K562 (cell line): Measurements from ENCODE around the gene DNAAF1. TPM values are rescaled to one million over a fixed set of nuclear protein-coding genes. Genes with fewer than 3 reads are reported as not detected.

Experiments used
- ATAC-seq: fragments of 200-7000 bp; cut with Tn5 transposase; 3 replicates; pipeline ENCODE4 v1.9.1; 2020; ENCODE audit warnings: moderate library complexity
- BruUV-seq: library from RNA; stranded (reverse); fragments of 400-500 nt; replicated peaks from 2 replicates; lab custom pipeline; 2021; lab: Mats Ljungman, UMichigan
- CTCF ChIA-PET: fragments of 300-600 bp; formaldehyde crosslinking; extraction: SDS; loops from one replicate; lab custom pipeline; 2021; ENCODE audit warnings: low intra/inter-chr PET ratio; lab: Yijun Ruan, JAX
- POLR2A ChIA-PET: fragments of 300-600, 350-650 bp; sonication (Branson Sonifier 250); formaldehyde crosslinking; extraction: SDS; loops from one replicate; lab custom pipeline; 2021; ENCODE audit warnings: antibody characterized with exemption, inconsistent platforms; lab: Yijun Ruan, JAX
- DNase-seq, 4 experiments: peaks; one replicate each; pipeline versions ENCODE4 v3.0.0 to v3.0.0-alpha.2; 2011 to 2018; ENCODE audit warnings: low spot score in 3 of 4, mixed read lengths in 3 of 4; ENCODE audit errors: extremely low read depth in 1 of 4
- FAIRE-seq: peaks from 2 replicates; lab custom pipeline; 2011; peaks lifted over from hg19 to GRCh38; lab: Jason Lieb, UNC
- H2AFZ ChIP-seq: 2 replicates; pipeline ENCODE4 v1.6.0; 2011; ENCODE audit warnings: low read depth, low read length, control low read depth, inconsistent platforms
- H3K27ac ChIP-seq: fragments of 200-600 bp; 3 replicates; pipeline ENCODE4 v1.8.0; 2011; ENCODE audit warnings: low read depth, mild to moderate bottlenecking, control low read depth, inconsistent platforms, low read length, moderate library complexity, mixed read lengths; ENCODE audit errors: extremely low read depth
- H3K27me3 ChIP-seq, 2 experiments: fragments of 300-600 bp in 1 of 2; 2 replicates in 1 of 2; 3 replicates in 1 of 2; pipeline versions ENCODE4 v1.6.0 to v1.8.0; 2011; ENCODE audit warnings: inconsistent platforms in 2 of 2, low read length in 2 of 2, mild to moderate bottlenecking in 1 of 2, mixed read lengths in 1 of 2, moderate library complexity in 1 of 2; ENCODE audit not compliant: control insufficient read depth in 2 of 2, insufficient read depth in 2 of 2
- H3K36me3 ChIP-seq: fragments of 300-600 bp; 3 replicates; pipeline ENCODE4 v1.8.0; 2011; ENCODE audit warnings: mild to moderate bottlenecking, low read length, inconsistent platforms; ENCODE audit not compliant: control insufficient read depth, insufficient read depth
- H3K4me1 ChIP-seq, 2 experiments: fragments of 200-600 bp in 1 of 2; replicated peaks in 1 of 2; 2 replicates in 1 of 2; 3 replicates in 1 of 2; pipeline versions ENCODE4 v1.5.1 to v1.8.0; 2011; ENCODE audit warnings: inconsistent platforms in 2 of 2, low read length in 2 of 2, mild to moderate bottlenecking in 1 of 2, mixed read lengths in 1 of 2, moderate library complexity in 1 of 2; ENCODE audit not compliant: control insufficient read depth in 2 of 2, insufficient read depth in 2 of 2
- H3K4me2 ChIP-seq: 2 replicates; pipeline ENCODE4 v1.6.1; 2011; ENCODE audit warnings: low read length, control low read depth, inconsistent platforms, mixed read lengths; ENCODE audit not compliant: insufficient read depth
- H3K4me3 ChIP-seq: fragments of 200-600 bp; sonication (generic), shearing (Covaris generic); 2 replicates; pipeline ENCODE4 v1.5.1; 2016; ENCODE audit warnings: control low read depth, inconsistent platforms
- H3K79me2 ChIP-seq: fragments of 200-600 bp; 3 replicates; pipeline ENCODE4 v1.8.0; 2011; ENCODE audit warnings: low read length, inconsistent platforms; ENCODE audit not compliant: control insufficient read depth, insufficient read depth
- H3K9ac ChIP-seq, 2 experiments: 2 replicates each; pipeline versions ENCODE4 v1.6.0 to v1.6.1; 2011; ENCODE audit warnings: low read depth in 2 of 2, low read length in 2 of 2, control low read depth in 1 of 2, inconsistent platforms in 1 of 2, mild to moderate bottlenecking in 1 of 2, mixed read lengths in 1 of 2; ENCODE audit not compliant: insufficient read depth in 1 of 2
- H3K9me1 ChIP-seq: one replicate; pipeline ENCODE4 v1.6.0; 2011; ENCODE audit warnings: inconsistent platforms, mild to moderate bottlenecking, low read length, moderate library complexity; ENCODE audit not compliant: control insufficient read depth, insufficient read depth
- H3K9me3 ChIP-seq: replicated peaks from 2 replicates; pipeline ENCODE4 v1.5.1; 2011; ENCODE audit warnings: low read depth, low read length, inconsistent platforms; ENCODE audit not compliant: control insufficient read depth, insufficient read depth
- H4K20me1 ChIP-seq: replicated peaks from 2 replicates; pipeline ENCODE4 v1.6.1; 2011; ENCODE audit warnings: low read length, inconsistent platforms, mixed read lengths; ENCODE audit not compliant: control insufficient read depth, insufficient read depth
- ASH1L ChIP-seq: fragments of 450-650 bp; IDR thresholded peaks from 2 replicates; pipeline ENCODE4 v1.6.1; 2018; ENCODE audit warnings: borderline replicate concordance, mild to moderate bottlenecking, low read depth; ENCODE audit not compliant: partially characterized antibody
- ATF1 ChIP-seq, 2 experiments: fragments of 450-650 bp in 1 of 2; IDR thresholded peaks; 2 replicates each; pipeline ENCODE4 v1.6.1; 2016; ENCODE audit warnings: missing compliant biosample characterization in 1 of 2, missing genetic modification characterization in 1 of 2
- CBX8 ChIP-seq: fragments of 200-600 bp; sonication (generic); IDR thresholded peaks from 2 replicates; pipeline ENCODE4 v1.6.1; 2012; ENCODE audit warnings: borderline replicate concordance, mixed run types, low read depth, mild to moderate bottlenecking, moderate library complexity, mixed read lengths, low read length, control low read depth, inconsistent platforms; ENCODE audit not compliant: poor library complexity, severe bottlenecking; ENCODE audit errors: extremely low read depth
- JUN ChIP-seq, 2 experiments: sonication (generic) in 1 of 2; formaldehyde crosslinking in 1 of 2; IDR thresholded peaks; 2 replicates each; pipeline versions ENCODE4 v1.6.1 to v1.8.0; 2012 to 2022; ENCODE audit warnings: borderline replicate concordance in 2 of 2, mild to moderate bottlenecking in 2 of 2, improper control_type of control experiment in 1 of 2, low read depth in 1 of 2, low read length in 1 of 2, missing genetic modification reagents in 1 of 2
- KLF6 ChIP-seq: fragments of 250-450 bp; sonication (Bioruptor Pico); IDR thresholded peaks from 2 replicates; pipeline ENCODE4 v1.4.0; 2020; ENCODE audit warnings: mild to moderate bottlenecking, moderate library complexity, borderline replicate concordance
- MXI1 ChIP-seq: IDR thresholded peaks from 2 replicates; pipeline ENCODE4 v1.6.1; 2011; ENCODE audit warnings: low read depth, mild to moderate bottlenecking, improper control_type of control experiment, low read length
- PCBP2 ChIP-seq: fragments of 200-400 bp; formaldehyde crosslinking; IDR thresholded peaks from 2 replicates; pipeline ENCODE4 v1.6.1; 2018; ENCODE audit warnings: low read length, low read depth, mild to moderate bottlenecking, moderate library complexity; ENCODE audit not compliant: poor library complexity, severe bottlenecking
- PTBP1 ChIP-seq: fragments of 200-400 bp; formaldehyde crosslinking; IDR thresholded peaks from 2 replicates; pipeline ENCODE4 v1.6.1; 2017; ENCODE audit warnings: low read depth, low read length
- SNIP1 ChIP-seq: fragments of 450-650 bp; IDR thresholded peaks from 2 replicates; pipeline ENCODE4 v1.7.1; 2017; ENCODE audit warnings: low read depth, mild to moderate bottlenecking
- SREBF1 ChIP-seq: fragments of 150-350 bp; IDR thresholded peaks from 2 replicates; pipeline ENCODE4 v1.6.1; 2014; ENCODE audit warnings: antibody characterized with exemption, low read depth, low read length, borderline replicate concordance
- TAF15 ChIP-seq: fragments of 200-400 bp; formaldehyde crosslinking; IDR thresholded peaks from 2 replicates; pipeline ENCODE4 v1.6.1; 2017; ENCODE audit warnings: mild to moderate bottlenecking, low read depth, low read length, moderate library complexity
- TAF9B ChIP-seq: fragments of 450-650 bp; IDR thresholded peaks from 2 replicates; pipeline ENCODE4 v1.6.1; 2018; ENCODE audit warnings: mild to moderate bottlenecking; ENCODE audit not compliant: partially characterized antibody
- ZNF140 ChIP-seq: fragments of 250-450 bp; sonication (Bioruptor Pico); IDR thresholded peaks from 2 replicates; pipeline ENCODE4 v1.8.0; 2021; ENCODE audit warnings: moderate library complexity, mild to moderate bottlenecking, inconsistent platforms
- ZNF668 ChIP-seq: fragments of 250-450 bp; sonication (Bioruptor Pico); IDR thresholded peaks from 2 replicates; pipeline ENCODE4 v1.8.0; 2022; ENCODE audit warnings: mild to moderate bottlenecking, inconsistent platforms
- ZNF75A ChIP-seq: fragments of 450-650 bp; formaldehyde crosslinking; IDR thresholded peaks from 2 replicates; pipeline ENCODE4 v1.4.0; 2020; ENCODE audit warnings: mild to moderate bottlenecking
- WGBS: fragments of 100-300 bp; shearing (Covaris generic); methylation state at CpG from one replicate; pipeline ENCODE4 v1.1.6; 2016; ENCODE audit warnings: low coverage, mixed read lengths; ENCODE audit not compliant: insufficient coverage; ENCODE audit errors: missing lambda C conversion rate; 5-methylcytosine and 5-hydroxymethylcytosine counted together
- in situ Hi-C: fragments of 300-500 bp; cut with MboI; formaldehyde crosslinking; loops from 4 replicates; pipeline ENCODE4 v1.15.0; 2018; ENCODE audit warnings: inconsistent platforms, mixed read lengths
- intact Hi-C: fragments of 100-400 bp; cut with micrococcal nuclease; formaldehyde crosslinking; loops from 2 replicates; pipeline ENCODE4 v1.14.2; 2022
- polyA plus RNA-seq, 8 experiments: library from polyadenylated mRNA; depleted of rRNA in 4 of 8; stranded (reverse) in 5 of 8; unstranded in 3 of 8; fragments of >200 nt; fragmentation: Nextera tagmentation in 2 of 8; fragmentation: Illumina TruSeq in 1 of 8; extraction: Ambion mirVana in 2 of 8; extraction: Trizol in 1 of 8; gene quantifications; 2 replicates each; pipeline versions ENCODE4 v1.2.1 to v1.2.3, GENCODE V29; 2011 to 2014; ENCODE audit warnings: inconsistent platforms in 1 of 8, missing spikeins in 1 of 8
- total RNA-seq, 7 experiments: library from RNA; depleted of rRNA in 6 of 7; stranded (reverse); fragments of >200 nt in 6 of 7; fragmentation: Illumina TruSeq in 2 of 7; extraction: Trizol in 2 of 7; gene quantifications; 2 replicates each; pipeline versions ENCODE4 v1.2.1 to v1.2.3, GENCODE V29; 2011 to 2021; ENCODE audit warnings: low replicate concordance in 1 of 7
- TF ChIP-seq, protein P1 (sequence below), 2 experiments: fragments of 250-450 bp in 1 of 2; fragments of 450-650 bp in 1 of 2; sonication (Bioruptor Pico) in 1 of 2; IDR thresholded peaks; 2 replicates each; pipeline versions ENCODE4 v1.6.1 to v1.8.0; 2016 to 2021; ENCODE audit warnings: mild to moderate bottlenecking in 2 of 2, moderate library complexity in 2 of 2, missing compliant biosample characterization in 1 of 2, missing genetic modification characterization in 1 of 2

The DNAAF1 gene
- total and polyA plus RNA-seq, 9 of the 15 experiments (the other 6 are each of a cell fraction or from before 2014, with no cell fraction given) = 0.01 TPM; not detected in 8

DNA sequence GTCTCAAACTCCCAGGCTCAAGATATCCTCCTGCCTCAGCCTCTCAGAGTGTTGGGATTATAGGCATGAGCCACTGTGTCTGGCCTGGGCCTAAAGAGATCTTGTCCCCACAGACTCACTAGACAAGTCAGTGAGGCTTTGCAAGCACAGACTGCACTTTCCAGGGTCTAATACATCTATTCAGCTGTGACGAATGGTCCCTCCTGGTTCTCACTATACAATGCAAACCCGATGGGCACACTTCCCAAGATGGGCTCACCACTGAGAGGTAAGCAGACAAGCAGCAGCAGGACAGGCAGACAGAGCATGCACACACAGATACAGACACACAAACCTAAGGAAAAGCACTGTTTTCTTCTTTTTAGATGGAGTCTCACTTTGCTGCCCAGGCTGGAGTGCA, 37.2 kb upstream of the DNAAF1 start:
- FAIRE-seq = no peak
- ATAC-seq = no peak; the same call in 2 of the 3 replicates
- Histone ChIP-seq H2AFZ (no peak overlapping the region), H3K9me1 (no peaks in the 10 kb centered on the region), H3K4me1 (no peaks in the 10 kb centered on the region), H3K36me3 (peaks cover 23% of the 10 kb centered on the region; the same call in 2 of the 3 replicates), H3K27me3 (no peaks in the 10 kb centered on the region), H3K9me3 (no peaks in the 10 kb centered on the region), H3K4me3 (no peak overlapping the region), H3K79me2 (peaks cover 76% of the 10 kb centered on the region), H3K4me2 (no peak overlapping the region), H4K20me1 (peaks cover 20% of the 10 kb centered on the region), H3K27ac (no peak overlapping the region), H3K9ac (no peak overlapping the region; a peak in 1 of 4 replicates)
- in situ Hi-C loops (no loop called here), intact Hi-C loops (no loop called here)
- TF ChIP-seq ZNF668 (CRISPR knock-in tag) = no peak
- no peak for TF ChIP-seq ASH1L
- no peak for TF ChIP-seq SNIP1
- no peak for TF ChIP-seq ZNF140 (CRISPR knock-in tag)
- TF ChIP-seq PTBP1 = no peak
- no peak for TF ChIP-seq CBX8
- no peak for TF ChIP-seq PCBP2
- TF ChIP-seq ZNF75A (CRISPR knock-in tag) = no peak
- no peak for TF ChIP-seq TAF9B
- no peak for TF ChIP-seq ATF1 (CRISPR knock-in tag; IDR thresholded peaks at IDR 0.05)
- no peak for TF ChIP-seq ATF1 (tag; IDR thresholded peaks at IDR 0.05)
- no peak for TF ChIP-seq TAF15
- no peak for TF ChIP-seq SREBF1
- no peak for TF ChIP-seq JUN (IDR thresholded peaks at IDR 0.05; ENCODE audit: borderline replicate concordance, low read depth, low read length)
- TF ChIP-seq JUN (CRISPR knock-in tag; IDR thresholded peaks at IDR 0.05; ENCODE audit: borderline replicate concordance) = no peak
- TF ChIP-seq KLF6 (CRISPR knock-in tag) = no peak
- TF ChIP-seq MXI1 = no peak
- TF ChIP-seq, protein P1, sequence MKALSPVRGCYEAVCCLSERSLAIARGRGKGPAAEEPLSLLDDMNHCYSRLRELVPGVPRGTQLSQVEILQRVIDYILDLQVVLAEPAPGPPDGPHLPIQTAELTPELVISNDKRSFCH (CRISPR knock-in tag; IDR thresholded peaks at IDR 0.05) = no peak
- TF ChIP-seq, protein P1 (tag; IDR thresholded peaks at IDR 0.05) = no peak
- 63% methylated on average over 2 of the region's 2 CpGs for WGBS
- BruUV-seq = no TSS peak
- ChIA-PET CTCF (no interaction called here), POLR2A (interaction anchor here (1.1 to 3.6 kb wide), 3 partner anchors 7 to 10 kb away, joined by 3 to 32 read pairs (median 5); partner anchors contain the start of gene MBTPS1)
- DNase-seq = no peak
